ENCODE measurements around the gene EGR4.
"Not testable (repeated sequence)": the region's sequence is repeated elsewhere in the genome, so short reads cannot be mapped to it uniquely, and the experiment has no call there.

EGR4 gene

GRCh38 chr2:73263540-73264331 lies 29.6 kb downstream of the EGR4 start:
- DNase-seq (ENCODE audit: low read depth in 2 of 2): no peak

- not testable (repeated sequence) for DNase-seq (ENCODE audit: low read depth in 2 of 2)
Measured at GRCh38 chr2:73262691-73263429, 30.5 kb downstream of the EGR4 start.

- DNase-seq (ENCODE audit: low read depth in 2 of 2): no peak
Measured at GRCh38 chr2:73262108-73262651, 31.2 kb downstream of the EGR4 start.

GRCh38 chr2:73260338-73260984 lies 32.9 kb downstream of the EGR4 start:
- DNase-seq (ENCODE audit: low read depth in 2 of 2): no peak

- no peak for DNase-seq (ENCODE audit: low read depth in 2 of 2)
Measured at GRCh38 chr2:73259704-73260337, 33.5 kb downstream of the EGR4 start.

- no peak for DNase-seq (ENCODE audit: low read depth in 2 of 2)
Measured at GRCh38 chr2:73259276-73259675, 34.1 kb downstream of the EGR4 start.

GRCh38 chr2:73258913-73259215 lies 34.5 kb downstream of the EGR4 start:
- no peak for DNase-seq (ENCODE audit: low read depth in 2 of 2)

- DNase-seq (ENCODE audit: low read depth in 2 of 2): no peak
Measured at GRCh38 chr2:73258186-73258912, 35.0 kb downstream of the EGR4 start.

GRCh38 chr2:73257425-73258125 lies 35.8 kb downstream of the EGR4 start:
- no peak for DNase-seq (ENCODE audit: low read depth in 2 of 2)

GRCh38 chr2:73257021-73257420 lies 36.3 kb downstream of the EGR4 start:
- no peak for DNase-seq (ENCODE audit: low read depth in 2 of 2)

GRCh38 chr2:73256618-73256922 lies 36.8 kb downstream of the EGR4 start:
- DNase-seq (ENCODE audit: low read depth in 2 of 2): no peak

GRCh38 chr2:73255907-73256617 lies 37.3 kb downstream of the EGR4 start:
- DNase-seq (ENCODE audit: low read depth in 2 of 2): no peak

GRCh38 chr2:73255007-73255644 lies 38.2 kb downstream of the EGR4 start:
- no peak for DNase-seq (ENCODE audit: low read depth in 2 of 2)

GRCh38 chr2:73254343-73255006 lies 38.9 kb downstream of the EGR4 start:
- no peak for DNase-seq (ENCODE audit: low read depth in 2 of 2)

- no peak for DNase-seq (ENCODE audit: low read depth in 2 of 2)
Measured at GRCh38 chr2:73253901-73254300, 39.4 kb downstream of the EGR4 start.

GRCh38 chr2:73253400-73253799 lies 39.9 kb downstream of the EGR4 start:
- no peak for DNase-seq (ENCODE audit: low read depth in 2 of 2)

- no peak for DNase-seq (ENCODE audit: low read depth in 2 of 2)
Measured at GRCh38 chr2:73252238-73253027, 40.9 kb downstream of the EGR4 start.

Data from stimulated activated CD8-positive, alpha-beta memory T cell treated with anti-CD3 and anti-CD28 coated beads, Interleukin-7, amount 100 ng/mL, for 1 hour (primary cell).